Activated T-cell treated with anti-CD3 and anti-CD28 coated beads for 48 hours (primary cell): ENCODE measurements around the gene NBPF9.
"Not testable (repeated sequence)": the region's sequence is repeated elsewhere in the genome, so short reads cannot be mapped to it uniquely, and the experiment has no call there.

Experiments used
- DNase-seq: peaks from one replicate; pipeline ENCODE4 v3.0.0-alpha.2; 2020; ENCODE audit warnings: low read depth

Gene NBPF9, protein sequence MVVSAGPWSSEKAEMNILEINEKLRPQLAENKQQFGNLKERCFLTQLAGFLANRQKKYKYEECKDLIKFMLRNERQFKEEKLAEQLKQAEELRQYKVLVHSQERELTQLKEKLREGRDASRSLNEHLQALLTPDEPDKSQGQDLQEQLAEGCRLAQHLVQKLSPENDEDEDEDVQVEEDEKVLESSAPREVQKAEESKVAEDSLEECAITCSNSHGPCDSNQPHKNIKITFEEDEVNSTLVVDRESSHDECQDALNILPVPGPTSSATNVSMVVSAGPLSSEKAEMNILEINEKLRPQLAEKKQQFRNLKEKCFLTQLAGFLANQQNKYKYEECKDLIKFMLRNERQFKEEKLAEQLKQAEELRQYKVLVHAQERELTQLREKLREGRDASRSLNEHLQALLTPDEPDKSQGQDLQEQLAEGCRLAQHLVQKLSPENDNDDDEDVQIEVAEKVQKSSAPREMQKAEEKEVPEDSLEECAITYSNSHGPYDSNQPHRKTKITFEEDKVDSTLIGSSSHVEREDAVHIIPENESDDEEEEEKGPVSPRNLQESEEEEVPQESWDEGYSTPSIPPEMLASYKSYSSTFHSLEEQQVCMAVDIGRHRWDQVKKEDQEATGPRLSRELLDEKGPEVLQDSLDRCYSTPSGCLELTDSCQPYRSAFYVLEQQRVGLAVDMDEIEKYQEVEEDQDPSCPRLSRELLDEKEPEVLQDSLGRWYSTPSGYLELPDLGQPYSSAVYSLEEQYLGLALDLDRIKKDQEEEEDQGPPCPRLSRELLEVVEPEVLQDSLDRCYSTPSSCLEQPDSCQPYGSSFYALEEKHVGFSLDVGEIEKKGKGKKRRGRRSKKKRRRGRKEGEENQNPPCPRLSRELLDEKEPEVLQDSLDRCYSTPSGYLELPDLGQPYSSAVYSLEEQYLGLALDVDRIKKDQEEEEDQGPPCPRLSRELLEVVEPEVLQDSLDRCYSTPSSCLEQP (N-terminal part only)

DNA sequence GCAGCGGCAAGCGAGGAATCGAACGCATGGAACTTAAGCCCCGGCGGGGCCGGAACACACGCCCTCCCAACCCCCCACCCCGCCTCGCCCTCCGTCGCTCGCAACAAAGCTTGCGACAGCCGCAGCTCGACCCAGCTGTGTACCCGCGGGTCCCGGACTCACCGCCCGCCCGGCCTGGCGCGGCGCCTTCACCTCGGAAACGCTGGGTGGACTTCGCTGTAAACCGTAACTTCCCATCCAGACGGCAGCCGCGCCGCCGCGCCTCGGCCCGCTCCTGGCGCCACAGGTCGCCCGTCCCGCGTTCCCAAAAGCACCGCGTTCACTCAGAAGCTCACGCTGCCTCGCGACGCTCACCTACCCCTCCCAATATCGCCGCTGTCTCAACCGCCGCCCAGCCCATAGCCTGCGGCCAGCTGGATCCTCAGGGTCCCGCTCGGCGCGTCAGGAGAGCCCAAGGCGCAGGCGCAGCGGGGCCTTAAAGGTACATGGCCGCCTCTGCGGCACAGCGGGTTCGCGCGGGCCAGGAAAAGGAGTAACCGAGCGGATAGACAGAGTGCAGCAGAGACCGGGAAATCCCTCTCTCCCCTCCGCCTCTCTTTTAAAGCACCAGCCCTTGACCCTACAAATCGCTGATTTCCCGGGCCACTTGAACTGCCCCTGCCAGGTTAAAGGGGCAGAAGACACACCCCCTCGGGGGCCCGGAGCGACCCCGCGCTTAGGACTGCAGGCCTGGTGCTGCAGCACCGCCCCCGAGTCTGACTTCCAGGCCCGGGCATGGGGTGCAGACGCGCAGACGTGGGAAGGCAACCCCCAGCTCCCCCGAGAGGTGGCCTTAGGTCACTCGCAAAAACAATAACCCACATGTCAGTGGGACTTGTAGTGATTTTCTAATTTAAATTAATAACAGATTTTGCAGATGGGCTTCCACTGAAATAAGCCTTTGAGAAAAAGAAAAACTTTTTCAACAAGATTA, at the start of gene NBPF9:
Gene NBPF9 (minus strand): TSS at position 443 of the 973 bp plus-strand sequence. CDS start 21,412 bp downstream, outside the sequence.
- peak; percentile 34 for DNase-seq

DNA sequence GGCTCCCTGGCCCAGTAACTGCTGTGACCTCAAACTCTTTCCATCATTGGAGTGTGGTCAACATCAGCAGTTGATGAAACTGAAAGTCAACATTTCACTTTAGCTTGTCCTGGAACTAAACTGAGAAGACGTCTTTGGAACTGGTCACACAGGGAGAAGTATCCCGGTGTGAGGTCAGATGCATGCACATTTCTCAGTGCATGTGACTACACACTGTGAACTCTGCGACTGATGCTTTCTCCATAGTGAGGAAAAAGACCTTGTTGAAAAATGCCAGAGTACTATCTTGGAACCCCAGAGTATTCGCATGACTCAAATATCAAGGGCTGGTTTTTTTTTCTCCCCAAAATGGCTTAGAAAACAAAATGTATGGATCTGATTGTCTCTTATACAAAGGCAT, 46.6 kb upstream of the NBPF9 start:
- not testable (repeated sequence) for DNase-seq

DNA sequence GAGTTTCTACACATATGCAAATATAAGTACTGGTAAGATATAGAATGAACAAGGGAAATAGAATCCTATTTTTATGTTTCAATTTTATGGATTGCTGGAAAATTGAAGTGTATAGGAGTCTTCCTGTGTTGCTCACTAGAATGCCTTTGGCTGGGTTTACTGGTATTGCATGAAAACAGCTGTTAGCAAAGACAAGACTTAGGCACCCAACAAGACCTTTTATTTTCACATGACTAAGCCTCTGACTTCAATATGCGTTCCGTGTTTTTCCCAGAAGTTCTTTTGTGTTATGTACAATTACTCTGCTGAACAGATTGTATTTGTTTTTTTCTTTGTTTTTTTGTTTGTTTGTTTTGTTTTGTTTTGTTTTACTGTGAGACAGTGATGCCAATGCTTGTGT, 34.2 kb upstream of the NBPF9 start:
- DNase-seq: not testable (repeated sequence)

DNA sequence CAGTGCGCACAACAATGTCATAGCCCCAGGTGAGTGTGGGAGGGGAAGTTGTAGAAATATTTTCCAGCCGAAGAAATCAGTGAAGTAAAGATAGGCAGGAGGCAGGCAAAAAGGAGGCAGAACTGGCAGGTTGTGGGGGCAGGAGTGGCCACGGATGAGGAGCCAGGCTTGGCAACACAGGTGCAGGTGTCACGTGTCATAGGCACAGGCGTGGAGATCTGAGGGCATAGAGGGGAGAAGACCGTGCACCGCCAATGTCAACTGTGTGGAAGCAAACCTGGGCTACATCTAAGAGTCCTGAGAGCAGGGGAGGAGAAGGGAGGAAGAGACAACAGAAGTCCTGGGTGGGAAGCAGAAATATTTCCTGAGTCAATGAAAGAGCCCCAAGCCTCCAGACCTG, 27.6 kb upstream of the NBPF9 start:
- DNase-seq: not testable (repeated sequence)

DNA sequence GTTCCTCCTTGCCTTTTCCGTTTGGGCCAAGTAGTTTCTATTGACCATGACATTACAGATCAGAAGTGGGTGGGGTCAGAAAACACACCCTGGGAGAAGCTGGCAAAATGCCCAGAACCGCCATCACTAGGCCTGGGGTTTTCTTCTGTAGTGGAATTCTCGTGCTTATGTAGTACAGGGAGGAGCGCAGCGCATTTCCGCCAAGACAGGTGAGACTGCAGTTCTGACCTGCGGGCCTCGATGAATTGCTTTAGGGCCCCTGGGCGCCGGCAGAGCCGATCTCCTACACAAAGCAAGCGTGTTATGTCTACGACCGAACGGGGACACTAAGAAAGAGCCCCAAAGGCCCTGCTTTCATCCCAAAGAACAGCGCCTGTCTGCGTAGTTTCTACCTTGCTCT, 25.9 kb upstream of the NBPF9 start:
- not testable (repeated sequence) for DNase-seq

DNA sequence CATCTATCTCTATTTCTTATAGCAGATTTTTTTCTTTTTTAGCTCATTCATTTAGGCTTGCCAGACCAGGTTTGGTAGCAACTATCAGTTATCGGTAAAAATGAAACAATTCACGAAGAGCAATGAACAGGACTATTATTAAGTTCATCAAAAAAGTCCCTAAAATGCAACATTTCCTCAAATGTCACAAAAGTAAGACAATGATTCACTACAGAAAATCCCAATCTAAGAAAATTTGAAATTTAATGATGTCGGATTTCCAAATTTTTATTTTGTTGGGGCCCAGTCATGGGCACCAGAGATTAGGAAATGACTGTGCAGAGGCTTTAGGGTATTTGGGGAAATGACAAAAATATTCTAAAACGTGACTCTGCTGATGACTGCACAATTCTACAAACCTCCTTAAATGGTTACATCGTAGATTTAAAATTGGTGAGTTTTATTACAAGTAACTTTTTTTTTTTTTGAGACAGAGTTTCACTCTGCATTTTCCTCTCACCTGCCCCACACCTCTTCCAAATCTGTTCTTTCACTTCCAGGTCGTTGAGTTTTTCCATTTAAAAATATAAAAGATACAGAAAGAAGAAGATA, 23.3 kb upstream of the NBPF9 start:
- DNase-seq: not testable (repeated sequence)

DNA sequence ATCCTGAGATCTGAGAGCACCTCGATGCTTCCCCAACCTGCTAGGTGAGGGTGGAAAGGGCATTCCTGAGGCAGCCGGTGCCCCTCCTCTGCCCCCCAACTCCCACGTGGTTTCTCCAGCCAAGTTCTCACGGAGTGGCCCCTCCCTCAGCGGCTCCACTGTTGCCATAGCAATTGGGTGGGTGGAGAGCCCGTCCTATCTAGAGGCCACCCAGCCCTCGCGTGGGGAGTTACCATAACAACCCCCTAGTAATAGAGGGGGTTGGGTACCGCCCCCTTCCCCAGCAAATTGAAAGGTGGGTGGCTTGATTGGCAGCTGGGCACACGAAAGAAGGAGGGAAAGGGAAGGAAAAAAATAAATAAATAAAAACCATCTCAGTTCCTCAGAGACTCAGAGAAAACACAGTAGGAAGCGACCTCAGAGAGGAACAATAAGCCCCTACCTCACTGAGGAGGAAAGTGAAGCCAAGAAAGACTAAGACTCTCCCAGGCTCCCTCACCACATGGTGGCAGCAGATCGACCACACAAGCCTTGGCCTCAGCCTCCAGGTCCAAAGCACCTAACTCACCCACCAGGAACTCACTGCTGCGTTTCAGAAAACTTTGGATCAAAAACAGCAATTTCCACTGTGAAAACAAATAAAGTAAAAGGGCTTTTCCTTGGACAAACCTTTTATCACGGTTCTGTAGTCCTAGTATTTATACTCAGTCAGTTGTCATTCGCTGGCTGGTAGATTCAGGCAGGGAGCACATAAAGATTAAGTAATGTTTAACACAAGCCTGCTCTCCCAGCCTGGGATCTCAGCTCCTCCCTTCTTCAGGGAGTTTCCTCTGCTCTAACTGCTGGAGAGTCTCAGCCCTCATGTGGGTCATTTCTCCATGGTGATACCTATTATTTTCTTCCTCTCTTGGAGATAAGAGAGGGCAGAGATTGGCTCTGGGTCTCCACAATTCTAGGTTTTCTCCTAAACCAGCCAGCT, 20.9 kb upstream of the NBPF9 start:
- not testable (repeated sequence) for DNase-seq

DNA sequence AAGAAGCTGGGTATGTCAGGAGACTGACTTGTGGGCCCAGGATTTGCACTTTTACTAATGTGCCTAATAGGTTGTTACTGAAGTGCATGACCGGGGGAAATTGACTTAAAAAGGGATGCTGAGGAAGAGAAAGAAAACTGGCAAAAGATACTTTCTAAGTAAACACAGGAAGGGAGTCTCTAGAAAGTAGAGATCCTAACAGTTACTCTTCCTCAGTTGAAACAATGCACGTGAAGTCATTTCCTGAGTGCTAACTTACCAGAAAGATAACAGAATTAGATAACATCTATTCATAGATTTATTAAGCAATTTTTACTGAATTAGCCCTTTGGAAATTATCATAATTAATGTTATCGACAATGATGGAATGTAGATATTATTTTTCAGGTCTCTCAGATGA, 9.5 kb upstream of the NBPF9 start:
- DNase-seq: not testable (repeated sequence)

DNA sequence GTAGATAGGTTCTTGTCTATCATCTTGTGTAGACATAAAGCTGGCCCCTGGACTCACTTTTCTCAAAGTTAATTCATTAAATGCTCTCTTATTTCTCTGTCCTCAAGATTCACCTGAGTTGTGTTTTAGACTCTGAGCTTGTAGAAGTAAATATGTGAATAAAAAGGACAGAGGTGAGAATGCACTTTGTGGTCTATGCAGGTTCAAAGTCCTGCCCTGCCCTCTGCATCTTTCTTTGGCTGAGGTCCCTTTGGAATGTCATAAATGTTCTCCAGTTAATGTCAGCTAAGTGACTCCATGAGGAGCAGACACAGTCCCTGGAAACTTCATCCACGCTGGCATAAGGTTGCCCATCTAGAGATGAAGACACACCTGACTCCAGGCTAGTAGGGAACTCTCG, 7.0 kb upstream of the NBPF9 start:
- DNase-seq: not testable (repeated sequence)

DNA sequence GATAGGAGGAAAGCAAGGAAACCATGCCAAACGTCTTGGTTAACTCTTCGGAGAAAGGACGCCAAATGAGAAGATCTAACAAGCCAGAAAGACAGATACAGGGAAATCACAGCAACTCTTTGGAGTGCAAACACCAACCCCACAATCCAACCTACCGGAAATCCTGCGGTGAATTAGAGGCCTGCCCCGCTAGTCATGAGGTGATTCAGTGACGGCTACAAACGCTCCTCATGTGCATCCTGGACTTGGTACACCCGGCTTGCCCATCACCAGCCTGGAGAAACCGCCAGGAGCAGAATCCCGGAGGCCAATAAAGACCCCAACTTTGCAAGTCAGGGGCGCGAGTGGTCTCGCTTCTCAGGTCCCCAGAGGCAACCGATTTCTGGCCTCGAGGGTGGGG, 777 bp downstream of the NBPF9 start:
- peak; percentile 3 for DNase-seq

DNA sequence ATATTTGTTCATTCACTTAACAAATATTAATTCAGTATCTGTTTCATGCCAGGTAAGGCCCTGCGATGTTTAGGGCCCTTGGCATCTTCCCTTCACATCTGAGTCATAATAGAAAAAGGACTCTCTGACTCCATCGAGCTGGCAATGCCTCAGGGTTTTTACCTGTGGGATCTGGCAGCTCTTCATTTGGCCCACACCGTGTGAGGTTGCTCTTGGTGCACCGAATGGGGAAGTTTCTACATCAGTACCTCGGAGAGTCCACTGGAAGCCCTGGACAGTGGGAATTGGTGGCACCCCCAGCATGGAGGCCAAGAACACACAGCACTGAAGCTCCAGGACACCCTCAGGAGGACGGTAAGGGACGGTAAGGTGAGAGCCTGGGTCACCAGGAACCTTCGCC, 5.1 kb downstream of the NBPF9 start:
- not testable (repeated sequence) for DNase-seq

DNA sequence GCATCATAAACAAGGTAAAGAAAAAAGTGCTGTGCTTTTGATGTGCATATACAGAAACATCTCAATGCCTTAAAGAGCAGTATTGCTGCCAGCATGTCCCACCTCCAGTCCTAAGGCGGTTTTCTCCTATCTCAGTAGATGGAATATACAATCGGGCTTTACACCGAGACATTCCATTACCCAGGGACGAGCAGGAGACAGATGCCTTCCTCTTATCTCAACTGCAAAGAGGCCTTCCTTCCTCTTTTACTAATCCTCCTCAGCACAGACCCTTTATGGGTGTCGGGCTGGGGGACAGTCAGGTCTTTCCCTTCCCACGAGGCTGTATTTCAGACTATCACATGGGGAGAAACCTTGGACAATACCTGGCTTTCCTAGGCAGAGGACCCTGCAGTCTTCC, 10.2 kb downstream of the NBPF9 start:
- not testable (repeated sequence) for DNase-seq

DNA sequence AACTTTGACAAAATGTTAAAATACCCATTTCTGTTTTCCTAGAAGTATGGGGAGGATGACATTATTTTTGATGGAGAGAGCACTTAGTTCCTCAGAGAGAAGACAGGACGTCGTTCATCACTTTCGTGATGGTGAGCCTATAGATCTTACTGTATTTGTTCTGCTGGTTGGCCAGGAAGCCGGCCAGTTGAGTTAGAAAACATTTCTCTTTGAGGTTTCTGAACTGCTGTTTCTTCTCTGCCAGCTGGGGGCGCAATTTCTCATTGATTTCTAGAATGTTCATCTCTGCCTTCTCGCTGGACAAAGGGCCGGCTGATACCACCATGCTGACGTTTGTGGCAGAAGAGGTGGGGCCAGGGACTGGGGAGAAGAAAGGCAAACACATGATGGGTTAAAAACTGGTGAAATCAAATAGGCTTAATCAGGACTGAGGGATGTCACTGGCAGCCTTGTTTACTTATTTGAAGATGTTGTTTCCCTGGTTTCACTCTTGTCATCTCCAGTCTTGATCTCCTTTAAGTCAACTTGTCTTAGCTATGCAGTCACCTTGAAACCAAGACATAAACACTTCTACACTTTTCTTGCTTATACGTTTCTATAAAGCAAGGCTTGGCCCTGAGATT, 27.7 kb downstream of the NBPF9 start:
- not testable (repeated sequence) for DNase-seq

DNA sequence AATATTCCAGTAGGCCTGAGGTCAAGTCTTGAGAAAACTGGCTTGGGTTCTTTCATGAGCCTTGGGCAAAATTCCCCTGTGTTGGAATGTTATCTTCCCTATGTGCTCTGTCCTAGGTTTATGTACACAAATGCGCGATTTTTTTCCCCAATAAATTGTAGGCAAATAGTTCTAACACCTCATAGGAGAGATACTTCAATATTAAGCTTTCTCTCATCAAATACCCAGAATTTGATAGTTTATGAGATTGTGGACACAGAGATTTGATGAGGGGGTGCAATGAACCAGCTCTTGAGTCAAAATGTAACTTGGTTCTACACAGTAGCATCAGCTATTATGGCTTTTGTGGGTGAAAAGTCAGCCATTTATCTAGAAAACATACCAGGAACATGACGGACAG, 38.7 kb downstream of the NBPF9 start:
- DNase-seq: not testable (repeated sequence)

DNA sequence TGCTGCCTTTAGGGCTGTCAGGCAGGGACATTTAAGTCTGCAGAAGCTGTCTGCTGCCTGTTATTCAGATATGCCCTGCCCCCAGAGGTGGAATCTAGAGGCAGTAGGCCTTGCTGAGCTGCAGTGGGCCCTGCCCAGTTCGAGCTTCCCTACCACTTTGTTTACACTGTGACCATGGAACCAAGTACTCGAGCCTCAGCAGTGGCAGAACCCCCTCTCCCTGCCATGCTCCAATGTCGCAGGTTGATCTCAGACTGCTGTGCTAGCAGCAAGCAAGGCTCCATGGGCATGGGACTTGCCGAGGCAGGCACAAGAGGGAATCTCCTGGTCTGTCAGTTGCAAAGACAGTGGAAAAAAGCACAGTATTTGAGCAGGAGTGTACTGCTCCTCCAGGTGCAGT, 60.3 kb downstream of the NBPF9 start:
- DNase-seq: not testable (repeated sequence)

DNA sequence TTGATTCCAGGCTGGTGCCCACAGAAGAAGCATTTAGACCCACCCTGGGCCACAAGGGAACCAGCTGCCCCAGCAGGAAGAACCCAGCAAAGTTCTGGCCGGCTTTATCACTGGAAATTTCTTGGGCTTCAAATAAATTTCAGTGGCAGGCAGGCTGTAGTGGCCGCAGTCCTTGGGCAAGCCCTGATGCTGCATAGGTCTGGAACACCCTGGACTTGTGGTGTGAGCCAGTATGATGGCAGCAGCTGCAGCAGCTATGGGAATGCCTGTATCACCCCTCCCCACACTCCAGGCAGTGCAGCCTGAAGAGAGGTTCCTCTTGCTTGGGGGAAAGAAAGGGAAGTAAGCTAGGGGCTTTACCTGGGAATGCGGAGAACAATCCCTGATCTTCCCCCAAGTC, 69.4 kb downstream of the NBPF9 start:
- not testable (repeated sequence) for DNase-seq

DNA sequence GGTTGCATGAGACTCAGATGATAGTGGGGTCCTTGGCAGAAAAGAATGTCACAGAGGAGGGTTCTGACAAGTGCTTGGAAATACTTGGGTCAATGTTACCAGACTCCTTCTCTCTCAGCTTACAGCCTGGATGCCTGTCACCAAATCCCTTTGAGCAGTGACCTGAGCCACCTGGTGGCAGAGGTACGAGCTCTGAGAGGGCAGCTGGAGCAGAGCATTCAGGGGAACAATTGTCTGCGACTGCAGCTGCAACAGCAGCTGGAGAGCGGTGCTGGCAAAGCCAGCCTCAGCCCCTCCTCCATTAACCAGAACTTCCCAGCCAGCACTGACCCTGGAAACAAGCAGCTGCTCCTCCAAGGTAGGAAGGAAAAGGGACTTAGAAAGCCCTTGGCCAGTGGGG, 79.0 kb downstream of the NBPF9 start:
- not testable (repeated sequence) for DNase-seq

DNA sequence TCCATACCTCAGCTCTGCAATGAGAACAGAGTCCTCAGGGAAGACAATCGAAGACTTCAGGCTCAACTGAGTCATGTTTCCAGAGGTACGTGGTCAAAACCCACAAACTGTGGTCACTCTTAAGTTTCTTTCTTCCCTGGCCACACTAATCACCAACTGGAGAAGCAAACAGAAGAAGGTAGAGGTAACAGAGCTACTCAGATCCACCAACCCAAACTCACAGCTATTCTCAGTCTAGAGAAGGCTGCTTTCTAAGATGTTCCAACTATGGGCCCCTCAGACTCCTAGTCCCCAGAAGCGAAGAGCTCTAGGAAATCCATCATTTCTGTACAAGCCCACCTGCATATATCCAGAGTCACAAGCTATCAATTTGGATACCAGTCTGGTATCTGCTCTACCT, 84.8 kb downstream of the NBPF9 start:
- not testable (repeated sequence) for DNase-seq

DNA sequence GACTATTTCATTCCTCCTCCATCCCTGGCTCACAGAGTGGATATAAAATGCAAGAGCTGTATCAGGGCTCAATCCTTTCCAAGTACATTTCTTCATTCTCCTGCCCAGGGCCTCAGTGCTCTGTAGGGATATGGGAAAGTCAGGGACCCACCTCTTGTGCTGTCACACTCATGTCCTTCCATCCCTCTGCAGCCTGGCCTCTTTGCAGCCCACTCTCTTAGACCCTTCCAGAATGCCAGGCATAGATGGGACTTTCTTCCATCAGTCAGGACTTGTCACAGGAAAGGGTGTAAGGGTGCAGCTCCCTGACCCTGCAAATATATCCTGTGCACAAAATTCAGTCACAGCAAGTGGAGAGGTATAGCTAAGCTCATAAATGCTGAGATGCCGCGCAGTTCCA, 86.7 kb downstream of the NBPF9 start:
- not testable (repeated sequence) for DNase-seq
